IMR-90 (cell line): ENCODE data around the gene MTA1. TPM values are rescaled to one million over a fixed set of nuclear protein-coding genes. Genes with fewer than 3 reads are reported as not detected.

ENCODE experiments used
- ATAC-seq: fragments of 200-7000 bp; cut with Tn5 transposase; 2 replicates; pipeline ENCODE4 v1.9.1; 2020; ENCODE audit warnings: low read depth, mild to moderate bottlenecking, moderate library complexity
- BruUV-seq: library from RNA; stranded (reverse); fragments of 400-500 nt; replicated peaks from 2 replicates; lab custom pipeline; 2021; lab: Mats Ljungman, UMichigan
- CTCF ChIA-PET: fragments of 300-600 bp; formaldehyde crosslinking; extraction: SDS; loops from one replicate; lab custom pipeline; 2021; ENCODE audit warnings: antibody characterized with exemption; lab: Yijun Ruan, JAX
- POLR2A ChIA-PET: fragments of 300-600 bp; sonication (Branson Sonifier 250); formaldehyde crosslinking; loops from one replicate; lab custom pipeline; 2022; ENCODE audit warnings: antibody characterized with exemption; ENCODE audit not compliant: unreplicated experiment; lab: Charles Lee
- DNase-seq: peaks from one replicate; pipeline ENCODE4 v3.0.0; 2013
- H2AFZ ChIP-seq: replicated peaks from 2 replicates; pipeline ENCODE3; 2013; ENCODE audit warnings: low read length, mild to moderate bottlenecking; ENCODE audit not compliant: poor library complexity
- H2AK5ac ChIP-seq: 2 replicates; pipeline ENCODE4 v1.6.1; 2013; ENCODE audit warnings: low read depth, low read length, inconsistent platforms
- H2AK9ac ChIP-seq: replicated peaks from 2 replicates; pipeline ENCODE3; 2013; ENCODE audit warnings: mild to moderate bottlenecking, low read depth, low read length, moderate library complexity; ENCODE audit not compliant: poor library complexity
- H2BK120ac ChIP-seq: 2 replicates; pipeline ENCODE4 v1.6.1; 2013; ENCODE audit warnings: low read depth, low read length, inconsistent platforms
- H2BK15ac ChIP-seq: 3 replicates; pipeline ENCODE4 v1.6.1; 2013; ENCODE audit warnings: low read depth, low read length, inconsistent platforms
- H2BK20ac ChIP-seq: 2 replicates; pipeline ENCODE4 v1.6.1; 2013; ENCODE audit warnings: low read depth, mild to moderate bottlenecking, inconsistent platforms, low read length, moderate library complexity
- H2BK5ac ChIP-seq: 2 replicates; pipeline ENCODE4 v1.6.1; 2013; ENCODE audit warnings: mild to moderate bottlenecking, low read depth, low read length, inconsistent platforms; ENCODE audit not compliant: poor library complexity, severe bottlenecking
- H3K14ac ChIP-seq: replicated peaks from 2 replicates; pipeline ENCODE4 v1.6.1; 2013; ENCODE audit warnings: low read depth, low read length, inconsistent platforms
- H3K18ac ChIP-seq: 2 replicates; pipeline ENCODE4 v1.6.1; 2013; ENCODE audit warnings: low read depth, low read length, control low read depth
- H3K23ac ChIP-seq: 2 replicates; pipeline ENCODE4 v1.6.1; 2013; ENCODE audit warnings: low read depth, low read length, inconsistent platforms
- H3K27ac ChIP-seq: 2 replicates; pipeline ENCODE4 v1.5.1; 2013; ENCODE audit warnings: mild to moderate bottlenecking, control low read depth, low read length; ENCODE audit not compliant: insufficient read depth
- H3K27me3 ChIP-seq: 2 replicates; pipeline ENCODE4 v1.6.1; 2013; ENCODE audit warnings: low read length; ENCODE audit not compliant: control insufficient read depth, insufficient read depth
- H3K36me3 ChIP-seq: 2 replicates; pipeline ENCODE4 v1.6.1; 2013; ENCODE audit warnings: low read length, mixed read lengths; ENCODE audit not compliant: control insufficient read depth, insufficient read depth
- H3K4ac ChIP-seq: 2 replicates; pipeline ENCODE4 v1.6.1; 2013; ENCODE audit warnings: low read depth, low read length, inconsistent platforms
- H3K4me1 ChIP-seq: 2 replicates; pipeline ENCODE4 v1.6.1; 2013; ENCODE audit warnings: low read length, mixed read lengths; ENCODE audit not compliant: control insufficient read depth, insufficient read depth
- H3K4me2 ChIP-seq: 2 replicates; pipeline ENCODE4 v1.6.1; 2013; ENCODE audit warnings: low read depth, mild to moderate bottlenecking, control low read depth, low read length, moderate library complexity
- H3K4me3 ChIP-seq: 2 replicates; pipeline ENCODE4 v1.5.1; 2013; ENCODE audit warnings: low read depth, mild to moderate bottlenecking, control low read depth, low read length, moderate library complexity; ENCODE audit not compliant: insufficient read depth
- H3K56ac ChIP-seq: 2 replicates; pipeline ENCODE4 v1.6.1; 2013; ENCODE audit warnings: low read length, inconsistent platforms; ENCODE audit not compliant: insufficient read depth; ENCODE audit errors: extremely low read depth
- H3K79me1 ChIP-seq, 2 experiments: 2 replicates each; pipeline ENCODE4 v1.6.1; 2013; ENCODE audit warnings: low read length in 2 of 2, inconsistent platforms in 1 of 2, low read depth in 1 of 2
- H3K9ac ChIP-seq: 2 replicates; pipeline ENCODE4 v1.6.1; 2013; ENCODE audit warnings: low read depth, low read length, control low read depth
- H3K9me1 ChIP-seq: 2 replicates; pipeline ENCODE4 v1.6.1; 2013; ENCODE audit warnings: low read length, inconsistent platforms; ENCODE audit not compliant: insufficient read depth
- H3K9me3 ChIP-seq: 2 replicates; pipeline ENCODE4 v1.6.1; 2013; ENCODE audit warnings: low read length; ENCODE audit not compliant: control insufficient read depth, insufficient read depth
- H4K20me1 ChIP-seq: 2 replicates; pipeline ENCODE4 v1.6.1; 2013; ENCODE audit warnings: low read length, inconsistent platforms; ENCODE audit not compliant: insufficient read depth
- H4K5ac ChIP-seq: 2 replicates; pipeline ENCODE4 v1.6.1; 2013; ENCODE audit warnings: mild to moderate bottlenecking, low read depth, low read length, control low read depth
- H4K8ac ChIP-seq, 2 experiments: 2 replicates each; pipeline ENCODE4 v1.6.1; 2013; ENCODE audit warnings: low read depth in 2 of 2, low read length in 2 of 2, control low read depth in 1 of 2, inconsistent platforms in 1 of 2
- H4K91ac ChIP-seq: 2 replicates; pipeline ENCODE4 v1.6.1; 2013; ENCODE audit warnings: low read depth, low read length, inconsistent platforms; ENCODE audit not compliant: insufficient read depth
- CHD1 ChIP-seq: IDR thresholded peaks from 2 replicates; pipeline ENCODE4 v1.6.1; 2012; ENCODE audit warnings: low read depth, low read length, improper control_type of control experiment
- FOS ChIP-seq: fragments of 150-350 bp; IDR thresholded peaks from 2 replicates; pipeline ENCODE4 v1.6.1; 2016; ENCODE audit warnings: low read depth, low read length
- MAZ ChIP-seq: IDR thresholded peaks from 2 replicates; pipeline ENCODE4 v1.6.1; 2012; ENCODE audit warnings: low read depth, mild to moderate bottlenecking, low read length, improper control_type of control experiment, moderate library complexity, borderline replicate concordance
- MXI1 ChIP-seq: IDR thresholded peaks from 2 replicates; pipeline ENCODE4 v1.6.1; 2012; ENCODE audit warnings: low read depth, mild to moderate bottlenecking, low read length, moderate library complexity, borderline replicate concordance
- NFE2L2 ChIP-seq: fragments of 150-350 bp; IDR thresholded peaks from 2 replicates; pipeline ENCODE4 v1.6.1; 2016; ENCODE audit warnings: low read depth, mild to moderate bottlenecking, low read length
- POLR2A ChIP-seq: IDR thresholded peaks from 2 replicates; pipeline ENCODE4 v1.6.1; 2012; ENCODE audit warnings: mild to moderate bottlenecking, low read depth, low read length
- RFX5 ChIP-seq: IDR thresholded peaks from 2 replicates; pipeline ENCODE4 v1.8.0; 2012; ENCODE audit warnings: low read depth, mild to moderate bottlenecking, low read length, moderate library complexity
- SMC3 ChIP-seq: fragments of 150-350 bp; IDR thresholded peaks from 2 replicates; pipeline ENCODE4 v1.6.1; 2016; ENCODE audit warnings: low read depth, mild to moderate bottlenecking, antibody characterized with exemption, low read length, moderate library complexity
- WGBS, 2 experiments: methylation state at CpG; one replicate each; pipeline versions ENCODE4 v1.1.5 to v1.1.7; 2013; ENCODE audit warnings: missing lambda C conversion rate in 2 of 2; ENCODE audit not compliant: insufficient read length in 1 of 2; ENCODE audit errors: extremely low coverage in 2 of 2; 5-methylcytosine and 5-hydroxymethylcytosine counted together
- dilution Hi-C: fragments of 300-500 bp; cut with HindIII; formaldehyde crosslinking; loops from one replicate; pipeline ENCODE4 v1.14.3; 2018; ENCODE audit warnings: low sequenced_read_pairs; ENCODE audit not compliant: unreplicated experiment
- in situ Hi-C: fragments of 300-500 bp; cut with MboI; formaldehyde crosslinking; loops from 3 replicates; pipeline ENCODE4 v1.14.3; 2019; ENCODE audit warnings: low sequenced_read_pairs, inconsistent platforms, mixed read lengths
- intact Hi-C: fragments of 100-400 bp; cut with micrococcal nuclease; formaldehyde crosslinking; loops from 2 replicates; pipeline ENCODE4 v1.10.0; 2022
- polyA plus RNA-seq, 3 experiments: library from polyadenylated mRNA; depleted of rRNA; stranded (reverse); fragments of >200 nt; gene quantifications; 2 replicates each; pipeline ENCODE4 v1.2.3, GENCODE V29; 2012; ENCODE audit warnings: low replicate concordance in 1 of 3
- total RNA-seq: library from RNA; depleted of rRNA; stranded (reverse); fragments of >200 nt; gene quantifications from 2 replicates; pipeline ENCODE4 v1.2.3, GENCODE V29; 2012
- TF ChIP-seq, protein P1 (sequence below): fragments of 150-350 bp; IDR thresholded peaks from 2 replicates; pipeline ENCODE4 v1.6.1; 2016; ENCODE audit warnings: low read depth, mild to moderate bottlenecking, low read length, moderate library complexity, borderline replicate concordance
- TF ChIP-seq, protein P2 (sequence below): fragments of 150-350 bp; IDR thresholded peaks from 2 replicates; pipeline ENCODE4 v1.6.1; 2017; ENCODE audit warnings: mild to moderate bottlenecking, antibody characterized with exemption, low read length, low read depth

Gene MTA1
- total and polyA plus RNA-seq, 2 of the 4 experiments (the other 2 are of a cell fraction), result 21.5 to 61.6 TPM

DNA sequence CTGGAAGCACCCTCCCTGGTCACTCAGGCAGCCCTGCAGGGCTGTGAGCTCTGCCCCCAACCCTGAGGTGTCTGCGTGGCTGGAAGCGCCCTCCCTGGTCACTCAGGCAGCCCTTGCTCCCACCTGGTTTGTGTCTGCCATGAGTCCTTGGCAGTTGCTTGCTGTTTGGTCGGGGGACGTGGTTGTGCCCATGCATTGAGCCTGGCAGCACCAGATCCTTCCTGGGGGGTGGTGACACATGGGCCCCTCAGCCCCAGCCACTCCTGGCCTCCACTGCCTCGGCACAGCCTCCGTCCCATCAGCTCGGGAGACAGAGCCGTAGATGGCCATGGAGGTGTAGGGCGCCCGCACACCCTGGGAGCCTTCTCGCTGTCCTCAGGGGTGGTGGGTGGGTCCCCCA, 19.6 kb downstream of the MTA1 start:
- in situ Hi-C loops (no loop called here), intact Hi-C loops (no loop called here), dilution Hi-C loops (no loop called here)
- H4K91ac ChIP-seq, result no peak overlapping the region
- no peak for DNase-seq
- peak overlapping the region; percentile 10 for H2AK9ac ChIP-seq
- no peaks in the 10 kb centered on the region for H3K27me3 ChIP-seq
- H3K9me3 ChIP-seq, result no peaks in the 10 kb centered on the region
- no peak overlapping the region for H4K8ac ChIP-seq
- H3K27ac ChIP-seq, result no peak overlapping the region
- H2BK15ac ChIP-seq, result no peak overlapping the region
- no peak for ATAC-seq
- no peak overlapping the region for H2AK5ac ChIP-seq
- no peak overlapping the region for H2BK20ac ChIP-seq
- peaks cover 17% of the 10 kb centered on the region for H3K36me3 ChIP-seq
- TF ChIP-seq SMC3 (no peak), CHD1 (no peak), POLR2A (no peak), RFX5 (no peak), NFE2L2 (no peak), MXI1 (no peak), MAZ (no peak), FOS (no peak)
- TF ChIP-seq, protein P1, sequence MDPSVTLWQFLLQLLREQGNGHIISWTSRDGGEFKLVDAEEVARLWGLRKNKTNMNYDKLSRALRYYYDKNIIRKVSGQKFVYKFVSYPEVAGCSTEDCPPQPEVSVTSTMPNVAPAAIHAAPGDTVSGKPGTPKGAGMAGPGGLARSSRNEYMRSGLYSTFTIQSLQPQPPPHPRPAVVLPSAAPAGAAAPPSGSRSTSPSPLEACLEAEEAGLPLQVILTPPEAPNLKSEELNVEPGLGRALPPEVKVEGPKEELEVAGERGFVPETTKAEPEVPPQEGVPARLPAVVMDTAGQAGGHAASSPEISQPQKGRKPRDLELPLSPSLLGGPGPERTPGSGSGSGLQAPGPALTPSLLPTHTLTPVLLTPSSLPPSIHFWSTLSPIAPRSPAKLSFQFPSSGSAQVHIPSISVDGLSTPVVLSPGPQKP, result no peak
- TF ChIP-seq, protein P2, sequence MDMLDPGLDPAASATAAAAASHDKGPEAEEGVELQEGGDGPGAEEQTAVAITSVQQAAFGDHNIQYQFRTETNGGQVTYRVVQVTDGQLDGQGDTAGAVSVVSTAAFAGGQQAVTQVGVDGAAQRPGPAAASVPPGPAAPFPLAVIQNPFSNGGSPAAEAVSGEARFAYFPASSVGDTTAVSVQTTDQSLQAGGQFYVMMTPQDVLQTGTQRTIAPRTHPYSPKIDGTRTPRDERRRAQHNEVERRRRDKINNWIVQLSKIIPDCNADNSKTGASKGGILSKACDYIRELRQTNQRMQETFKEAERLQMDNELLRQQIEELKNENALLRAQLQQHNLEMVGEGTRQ, result no peak
- BruUV-seq, result no TSS peak
- H3K56ac ChIP-seq, result no peak overlapping the region
- no peak overlapping the region for H3K4me2 ChIP-seq
- no peaks in the 10 kb centered on the region for H3K4me1 ChIP-seq
- no peak overlapping the region for H2AFZ ChIP-seq
- H2BK120ac ChIP-seq, result no peak overlapping the region
- POLR2A ChIA-PET, result no interaction called here
- WGBS, 2 experiments, result 88% methylated on average over 2 of the region's 11 CpGs; no CpG with 5 or more reads in 1 of the 2 experiments
- H3K4ac ChIP-seq, result no peak overlapping the region
- no peak overlapping the region for H3K18ac ChIP-seq
- no peaks in the 10 kb centered on the region for H3K9me1 ChIP-seq
- H4K20me1 ChIP-seq, result peaks cover 69% of the 10 kb centered on the region
- no peak overlapping the region for H3K9ac ChIP-seq
- H3K14ac ChIP-seq, result no peak overlapping the region
- no peak overlapping the region for H3K4me3 ChIP-seq
- no peak overlapping the region for H3K23ac ChIP-seq
- CTCF ChIA-PET, result no interaction called here
- H4K5ac ChIP-seq, result no peak overlapping the region
- H3K79me1 ChIP-seq, result peaks cover 15 to 68% of the 10 kb centered on the region in 2 experiments
- H2BK5ac ChIP-seq, result no peak overlapping the region
